Stimulated activated CD4-positive, alpha-beta T cell treated with anti-CD3 and anti-CD28 coated beads, Interleukin-4, amount 100 ng/mL, for 4 hours (primary cell): ENCODE data around the gene PRSS57.
"Not testable (repeated sequence)": the region's sequence is repeated elsewhere in the genome, so short reads cannot be mapped to it uniquely, and the experiment has no call there.

Experiments
- DNase-seq, 2 experiments: peaks; one replicate each; pipeline ENCODE4 v3.0.0-alpha.2; 2020

The PRSS57 gene

DNA sequence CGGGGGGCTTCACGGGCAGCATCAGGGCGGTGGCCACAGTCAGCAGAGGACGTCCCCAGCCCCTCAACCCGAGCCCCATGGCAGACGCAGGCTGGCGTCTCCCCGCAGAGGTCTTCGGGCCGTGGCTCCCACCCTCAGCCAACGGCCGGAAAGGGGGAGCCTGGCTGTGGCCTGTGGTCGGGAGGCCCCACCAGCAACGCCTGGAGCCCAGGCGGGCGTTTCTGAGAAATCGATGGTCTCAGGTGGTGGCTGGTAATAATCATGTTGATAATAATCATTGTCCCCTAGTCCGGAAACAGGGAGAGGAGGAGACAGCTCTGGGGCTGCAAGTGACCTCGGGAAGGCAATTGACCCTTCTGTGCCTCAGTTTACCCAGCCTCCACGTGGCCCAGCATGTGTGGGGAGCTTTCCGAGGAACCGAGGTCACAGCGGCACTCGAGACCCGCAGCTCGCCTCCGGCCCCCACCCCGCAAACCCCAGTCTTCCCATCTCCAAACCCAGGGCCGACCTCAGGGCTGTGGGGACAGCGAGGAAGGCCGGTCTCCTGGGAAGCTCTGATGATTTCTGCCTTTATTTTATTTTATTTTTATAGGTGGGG, at the start of gene PRSS57:
Gene PRSS57, minus strand, starts transcription at position 101 of the 598 bp plus-strand sequence. Its CDS starts 22 bp downstream, at position 79.
- DNase-seq = no peak

DNA sequence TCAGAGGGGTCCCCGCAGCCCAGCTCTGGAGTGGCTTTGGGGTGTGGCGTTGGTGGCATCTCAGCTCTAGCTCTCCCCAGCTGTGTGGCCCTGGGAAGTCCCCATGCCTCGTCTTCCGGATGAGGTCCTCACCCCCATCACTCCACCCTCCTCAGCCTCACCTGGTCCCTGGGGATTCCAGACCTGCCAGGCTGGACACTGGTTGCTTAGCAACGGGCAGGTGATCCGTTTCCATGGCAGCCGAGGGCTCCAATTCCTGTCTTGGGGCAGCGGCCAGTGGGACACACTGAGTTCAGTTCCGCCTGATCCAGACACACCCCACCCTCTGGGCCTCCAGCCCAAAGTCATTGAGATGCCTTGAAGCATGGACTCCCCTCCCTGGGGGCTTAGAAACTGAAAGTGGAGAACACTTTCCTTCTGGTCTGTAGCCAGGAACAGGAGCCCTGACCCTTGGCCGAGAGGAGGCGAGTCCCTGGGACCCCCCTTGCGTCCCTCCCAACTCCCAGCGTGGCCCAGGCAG, 48.0 kb upstream of the PRSS57 start:
- DNase-seq = no peak

DNA sequence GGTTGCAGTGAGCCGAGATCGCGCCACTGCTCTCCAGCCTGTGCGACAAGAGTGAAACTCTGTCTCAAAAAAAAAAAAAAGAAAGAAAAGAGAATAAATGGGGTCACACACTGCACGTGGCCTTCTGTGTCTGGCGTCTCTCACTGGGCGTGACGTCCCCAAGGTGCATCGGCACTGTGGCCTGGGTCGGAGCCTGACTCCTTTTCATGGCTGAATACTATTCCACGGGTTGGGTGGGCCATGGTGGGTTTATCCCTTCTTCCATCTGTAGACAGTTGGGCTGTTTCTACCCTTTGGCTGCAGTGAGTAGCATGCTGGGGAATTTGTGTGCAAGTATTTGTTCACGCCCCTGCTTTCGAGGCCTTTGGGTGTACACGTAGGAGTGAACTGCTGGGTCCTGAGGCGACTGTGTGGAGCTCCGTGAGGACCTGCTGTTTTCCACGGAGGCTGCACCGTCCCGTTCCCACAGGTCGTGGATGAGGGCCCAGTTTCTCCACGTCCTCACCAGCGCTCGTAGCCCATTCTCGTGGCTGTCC, 47.4 kb upstream of the PRSS57 start:
- no peak for DNase-seq

DNA sequence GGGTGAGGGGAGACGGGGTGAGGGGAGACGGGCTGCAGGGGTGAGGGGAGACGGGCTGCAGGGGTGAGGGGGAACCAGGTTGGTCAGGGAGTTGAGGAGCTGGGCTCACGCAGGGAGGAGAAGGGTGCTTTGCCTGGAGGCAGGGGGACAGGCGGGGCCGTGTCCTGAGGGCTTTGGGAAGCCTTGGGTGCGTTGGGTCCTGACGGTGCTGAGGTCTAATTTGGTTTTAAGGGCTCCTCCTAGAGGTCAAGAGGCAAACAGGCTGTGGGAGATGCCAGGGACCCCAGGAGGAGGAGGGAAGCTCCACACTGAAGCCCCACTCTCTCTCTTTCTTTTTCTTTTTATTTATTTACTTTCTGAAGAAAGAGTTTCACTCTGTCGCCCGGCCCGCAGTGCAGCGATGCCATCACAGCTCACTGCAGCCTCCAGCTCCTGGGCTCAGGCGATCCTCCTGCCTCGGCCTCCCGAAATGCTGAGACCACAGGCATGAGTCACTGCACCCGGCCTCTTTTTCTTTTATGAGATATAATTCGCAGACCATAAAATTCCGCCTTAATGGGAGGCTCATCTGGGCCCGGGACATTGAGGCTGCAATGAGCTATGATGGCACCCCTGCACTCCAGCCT, 46.4 kb upstream of the PRSS57 start:
- no peak for DNase-seq

DNA sequence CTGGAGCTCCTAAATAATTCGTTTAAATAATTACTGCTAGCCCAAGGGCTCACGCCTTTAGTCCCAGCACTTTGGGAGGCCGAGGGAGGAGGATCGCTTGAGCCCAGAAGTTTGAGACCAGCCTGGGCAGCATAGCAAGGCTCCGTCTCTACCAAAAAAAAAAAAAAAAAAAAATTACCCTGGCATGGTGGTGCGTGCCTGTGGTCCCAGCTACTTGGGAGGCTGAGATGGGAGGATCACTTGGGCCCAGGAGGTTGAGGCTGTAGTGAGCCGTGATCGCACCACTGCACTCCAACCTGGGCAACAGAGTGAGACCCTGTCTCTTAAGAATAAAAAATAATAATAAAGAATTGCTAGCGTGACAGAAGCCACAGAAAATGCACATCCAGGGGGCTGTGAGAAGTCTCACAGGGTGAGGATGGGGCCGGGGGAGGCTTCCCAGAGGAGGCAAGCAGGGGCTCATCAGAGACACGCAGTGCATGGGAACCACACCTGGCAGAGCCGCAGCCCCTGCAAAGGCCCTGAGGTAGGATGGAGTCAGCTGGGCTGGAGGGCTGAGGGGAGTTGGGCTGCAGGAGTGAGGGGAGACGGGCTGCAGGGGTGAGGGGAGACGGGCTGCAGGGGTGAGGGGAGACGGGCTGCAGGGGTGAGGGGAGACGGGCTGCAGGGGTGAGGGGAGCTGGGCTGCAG, 45.7 kb upstream of the PRSS57 start:
- DNase-seq = not testable (repeated sequence)

DNA sequence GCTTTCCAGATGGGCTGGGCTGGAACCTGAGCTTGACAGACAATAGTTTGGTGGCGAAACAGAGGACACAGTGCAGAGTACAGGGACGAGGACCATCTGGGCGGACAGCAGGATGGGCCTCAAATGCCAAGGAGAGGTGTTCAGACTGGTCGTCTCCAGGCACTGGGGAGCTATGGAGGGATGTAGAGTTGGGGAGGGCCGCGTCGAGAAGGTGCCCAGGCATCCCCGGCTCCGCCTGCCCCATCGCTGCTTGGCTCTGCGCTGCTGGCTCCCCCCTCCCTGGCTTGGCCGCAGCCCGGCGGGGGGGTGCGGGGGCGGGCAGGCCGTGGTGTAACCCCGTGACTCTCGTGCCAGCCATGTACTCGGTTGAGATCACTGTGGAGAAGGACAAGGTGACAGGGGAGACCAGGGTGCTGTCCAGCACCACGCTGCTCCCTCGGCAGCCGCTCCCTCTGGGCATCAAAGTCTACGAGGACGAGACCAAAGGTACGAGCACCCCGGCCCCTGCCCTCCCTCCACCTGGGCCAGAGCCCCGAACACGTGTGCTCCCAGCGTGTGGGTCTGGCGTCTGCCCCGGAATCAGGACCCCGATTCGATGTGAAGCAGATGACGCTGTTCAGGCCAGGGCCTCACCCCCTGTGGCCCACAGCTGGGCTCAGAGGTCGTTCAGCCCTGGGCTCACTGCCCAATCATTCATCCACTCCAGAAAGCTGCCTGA, 44.9 kb upstream of the PRSS57 start:
- DNase-seq = no peak

DNA sequence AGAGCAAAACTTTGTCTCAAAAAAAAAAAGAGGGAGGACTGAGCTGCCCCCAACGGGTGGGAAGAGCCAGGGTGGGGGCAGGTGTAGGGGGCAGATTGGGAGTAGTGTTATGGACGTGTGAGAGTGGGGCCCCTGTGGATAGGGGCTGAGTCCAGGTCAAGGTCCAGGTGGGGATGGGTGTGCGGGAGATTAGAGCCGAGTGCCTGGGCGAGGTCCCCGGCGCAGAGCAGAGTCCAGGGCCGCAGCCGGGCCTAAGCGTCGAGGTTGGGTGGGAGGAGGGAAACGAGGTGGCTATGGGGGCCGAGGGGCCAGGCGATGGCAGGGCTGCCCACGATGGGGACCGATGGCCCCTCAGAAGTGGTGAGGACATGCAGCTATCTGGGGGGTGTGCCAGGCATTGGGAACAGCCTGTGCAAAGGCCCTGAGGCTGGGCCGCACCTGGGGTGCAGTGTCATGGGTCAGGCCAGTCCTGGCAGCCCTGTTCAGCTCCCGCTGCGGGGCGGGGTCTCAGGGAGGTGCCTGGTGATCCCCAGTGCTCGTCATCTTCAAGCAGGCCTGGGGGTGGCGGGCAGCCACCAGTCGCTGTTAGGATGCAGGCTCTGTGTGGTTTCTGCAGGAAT, 43.4 kb upstream of the PRSS57 start:
- DNase-seq = no peak

DNA sequence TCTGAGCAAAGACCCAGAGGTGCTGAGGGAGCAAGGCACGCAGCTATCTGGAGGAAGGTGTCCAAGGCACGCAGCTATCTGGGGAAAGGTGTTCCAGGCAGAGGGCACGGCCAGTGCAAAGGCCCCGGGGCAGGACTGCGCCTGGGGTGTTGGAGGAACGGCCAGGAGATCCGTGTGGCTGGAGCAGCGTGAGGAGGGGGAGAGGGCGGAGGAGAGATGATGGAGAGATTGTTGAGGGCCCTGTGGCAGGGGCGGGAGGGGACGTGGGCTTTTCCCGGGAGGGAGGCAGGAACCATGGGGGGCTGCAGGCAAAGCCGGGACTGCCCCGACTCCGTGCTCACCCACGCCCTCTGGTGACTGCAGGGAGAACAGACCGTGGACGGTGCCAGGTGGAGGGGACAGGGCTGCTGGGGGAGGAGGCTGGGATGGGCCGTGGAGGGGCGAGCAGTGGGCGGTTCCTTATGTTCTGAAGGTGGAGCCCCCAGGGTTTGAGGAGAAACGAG, 42.4 kb upstream of the PRSS57 start:
- peak; percentile 53 to 60 for DNase-seq

DNA sequence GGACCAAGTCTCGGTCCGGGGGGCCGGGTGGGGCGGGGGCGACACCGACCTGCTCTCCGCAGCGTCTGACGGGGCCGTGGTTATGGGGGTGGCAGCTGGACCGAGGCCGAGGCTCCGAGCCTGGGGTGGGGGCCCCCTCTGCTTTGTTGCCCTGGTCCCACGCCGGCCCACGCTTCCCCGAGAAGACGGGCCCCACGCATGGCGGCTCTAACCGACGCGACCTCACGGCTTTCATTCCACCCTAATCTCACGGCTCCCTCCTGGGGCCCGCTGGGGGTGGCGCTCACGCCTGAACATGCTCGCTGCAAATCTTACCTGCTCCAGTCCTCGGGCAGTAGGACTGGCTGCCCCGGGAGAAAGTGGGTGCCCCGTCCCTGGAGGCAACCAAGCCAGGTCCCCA, 40.9 kb upstream of the PRSS57 start:
- no peak for DNase-seq

DNA sequence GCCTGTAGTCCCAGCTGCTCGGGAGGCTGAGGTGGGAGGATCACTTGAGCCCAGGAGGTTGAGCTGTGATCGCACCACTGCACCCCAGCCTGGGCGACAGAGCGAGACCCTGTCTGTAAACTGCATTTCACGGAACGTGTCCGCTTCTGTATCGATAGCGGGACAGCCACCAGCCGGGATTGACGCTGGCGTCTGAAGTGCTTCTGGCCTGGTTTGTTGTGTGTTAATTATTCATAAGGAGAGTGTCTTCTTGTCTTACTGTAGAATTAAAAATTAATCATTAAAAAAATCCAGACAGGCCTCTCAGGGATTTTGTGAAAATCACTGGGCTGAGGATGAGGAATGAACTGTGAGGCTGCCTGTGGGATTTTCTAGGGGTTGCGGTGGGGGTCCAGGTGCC, 39.5 kb upstream of the PRSS57 start:
- no peak for DNase-seq

DNA sequence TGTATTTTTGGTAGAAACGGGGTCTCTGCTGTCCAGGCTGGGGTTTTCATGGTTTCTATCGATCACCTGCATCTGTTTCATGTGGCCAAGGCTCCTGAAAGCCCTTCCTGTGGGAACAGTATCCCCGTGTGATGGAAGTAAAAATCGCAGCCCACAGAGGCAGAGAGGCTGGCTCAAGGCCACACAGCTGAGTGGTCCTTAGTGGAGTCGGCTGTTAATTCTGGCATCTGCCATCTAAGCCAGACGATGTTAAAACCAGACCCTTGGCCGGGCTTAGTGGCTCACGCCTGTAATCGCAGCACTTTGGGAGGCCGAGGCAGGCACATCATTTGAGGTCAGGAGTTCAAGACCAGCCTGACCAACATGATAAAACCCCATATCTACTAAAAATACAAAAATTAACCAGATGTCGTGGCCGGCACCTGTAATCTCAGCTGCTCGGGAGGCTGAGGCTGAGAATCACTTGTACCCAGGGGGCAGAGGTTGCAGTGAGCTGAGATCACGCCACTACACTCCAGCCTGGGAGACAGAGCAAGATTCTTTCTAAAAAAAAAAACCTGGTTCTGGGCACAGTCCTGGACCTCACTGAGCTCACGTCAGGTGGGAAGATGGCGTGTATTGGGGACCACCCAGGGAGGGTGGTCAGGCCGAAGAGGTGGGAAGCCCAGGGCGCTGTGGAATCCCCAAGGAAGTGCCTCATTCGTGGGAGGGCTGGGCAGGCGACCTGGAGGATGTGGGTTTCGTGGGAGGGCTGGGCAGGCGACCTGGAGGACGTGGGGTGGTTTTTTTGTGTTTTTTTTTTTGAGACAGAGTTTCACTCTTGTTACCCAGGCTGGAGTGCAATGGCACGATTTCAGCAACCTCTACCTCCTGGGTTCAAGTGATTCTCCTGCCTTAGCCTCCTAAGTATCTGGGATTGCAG, 37.2 kb upstream of the PRSS57 start:
- DNase-seq = no peak

DNA sequence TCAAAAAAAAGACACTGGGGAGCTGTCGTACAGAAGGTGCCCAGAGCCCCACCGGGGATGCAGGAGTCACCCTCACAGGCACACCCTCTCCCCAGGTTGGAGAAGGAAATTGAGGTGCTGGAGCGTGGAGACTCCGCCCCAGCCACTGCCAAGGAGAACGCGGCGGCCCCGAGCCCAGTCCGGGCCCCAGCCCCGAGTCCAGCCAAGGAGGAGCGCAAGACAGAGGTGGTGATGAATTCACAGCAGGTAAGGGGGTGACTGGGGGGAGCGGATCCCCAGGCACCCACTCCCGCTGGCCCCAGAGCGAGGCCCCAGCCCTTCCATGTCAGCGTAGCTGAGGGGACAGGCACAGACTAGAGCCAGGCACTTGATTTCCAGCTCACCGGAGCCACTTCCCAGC, 35.7 kb upstream of the PRSS57 start:
- no peak for DNase-seq

DNA sequence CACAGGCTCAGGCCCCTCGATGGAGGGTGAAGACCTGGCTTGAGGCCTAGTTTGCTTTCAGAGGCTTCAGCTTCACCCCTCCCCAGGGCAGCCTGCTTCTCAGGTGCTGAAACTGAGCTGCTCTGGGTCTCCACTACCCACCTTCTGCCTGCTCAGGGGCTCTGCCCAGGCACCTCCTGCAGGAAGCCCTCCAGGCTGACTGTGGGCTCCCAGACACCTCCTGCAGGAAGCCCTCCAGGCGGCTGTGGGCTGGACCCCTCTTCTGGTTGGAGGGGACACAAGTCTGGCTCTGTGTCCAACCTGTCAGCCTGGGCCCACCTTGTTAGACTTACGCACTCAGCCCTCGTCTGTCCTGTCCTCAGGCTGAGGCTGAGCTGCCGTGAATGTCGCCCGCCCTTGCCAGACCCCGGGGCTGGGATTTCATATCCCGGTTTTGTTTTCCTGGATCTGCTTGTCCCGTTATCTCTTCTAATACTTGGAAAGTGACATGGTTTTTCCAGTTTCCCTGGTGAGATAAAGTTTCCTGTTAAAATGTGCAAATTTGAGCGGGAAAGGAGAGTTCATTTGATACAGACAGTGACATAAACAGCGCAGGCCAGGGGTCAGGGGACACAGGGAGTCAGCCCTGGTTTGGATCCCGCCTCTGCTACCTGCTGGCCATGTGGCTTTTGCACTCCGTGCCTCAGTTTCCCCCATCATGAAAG, 34.9 kb upstream of the PRSS57 start:
- DNase-seq = no peak

DNA sequence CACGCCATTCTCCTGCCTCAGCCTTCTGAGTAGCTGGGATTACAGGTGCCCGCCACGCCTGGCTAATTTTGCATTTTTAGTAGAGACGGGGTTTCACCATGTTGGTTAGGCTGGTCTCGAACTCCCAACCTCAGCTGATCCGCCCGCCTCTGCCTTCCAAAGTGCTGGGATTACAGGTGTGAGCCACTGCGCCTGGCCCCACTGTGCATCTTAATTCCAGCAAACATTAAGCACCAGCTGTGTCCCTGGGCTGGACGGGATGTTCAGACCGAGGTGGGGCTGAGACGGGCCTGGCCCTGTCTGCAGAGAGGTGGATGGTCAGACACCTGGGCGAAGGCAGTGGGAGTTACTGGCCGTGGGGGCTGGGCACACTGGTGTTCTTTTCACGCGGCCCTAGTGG, 34.3 kb upstream of the PRSS57 start:
- not testable (repeated sequence) for DNase-seq

DNA sequence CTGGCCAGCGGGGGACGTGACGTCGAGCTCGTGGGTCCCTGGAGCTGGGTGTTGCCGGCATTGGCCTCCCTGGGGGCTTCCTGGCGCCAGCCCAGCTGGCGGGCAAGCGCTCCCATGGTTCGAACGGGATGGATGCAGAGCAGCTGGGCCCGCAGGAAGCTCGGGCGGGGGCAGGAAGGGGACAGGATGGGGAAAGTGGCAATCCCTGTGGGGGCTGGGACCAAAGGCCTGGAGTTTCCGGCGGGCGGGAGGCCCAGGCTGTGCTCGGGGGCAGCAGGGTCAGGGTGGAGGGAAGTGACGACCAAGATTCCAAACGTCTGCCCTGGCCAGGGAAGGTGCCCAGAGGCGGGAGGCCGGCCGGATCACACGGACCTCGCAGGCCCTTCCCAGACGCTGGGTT, 32.8 kb upstream of the PRSS57 start:
- no peak for DNase-seq

DNA sequence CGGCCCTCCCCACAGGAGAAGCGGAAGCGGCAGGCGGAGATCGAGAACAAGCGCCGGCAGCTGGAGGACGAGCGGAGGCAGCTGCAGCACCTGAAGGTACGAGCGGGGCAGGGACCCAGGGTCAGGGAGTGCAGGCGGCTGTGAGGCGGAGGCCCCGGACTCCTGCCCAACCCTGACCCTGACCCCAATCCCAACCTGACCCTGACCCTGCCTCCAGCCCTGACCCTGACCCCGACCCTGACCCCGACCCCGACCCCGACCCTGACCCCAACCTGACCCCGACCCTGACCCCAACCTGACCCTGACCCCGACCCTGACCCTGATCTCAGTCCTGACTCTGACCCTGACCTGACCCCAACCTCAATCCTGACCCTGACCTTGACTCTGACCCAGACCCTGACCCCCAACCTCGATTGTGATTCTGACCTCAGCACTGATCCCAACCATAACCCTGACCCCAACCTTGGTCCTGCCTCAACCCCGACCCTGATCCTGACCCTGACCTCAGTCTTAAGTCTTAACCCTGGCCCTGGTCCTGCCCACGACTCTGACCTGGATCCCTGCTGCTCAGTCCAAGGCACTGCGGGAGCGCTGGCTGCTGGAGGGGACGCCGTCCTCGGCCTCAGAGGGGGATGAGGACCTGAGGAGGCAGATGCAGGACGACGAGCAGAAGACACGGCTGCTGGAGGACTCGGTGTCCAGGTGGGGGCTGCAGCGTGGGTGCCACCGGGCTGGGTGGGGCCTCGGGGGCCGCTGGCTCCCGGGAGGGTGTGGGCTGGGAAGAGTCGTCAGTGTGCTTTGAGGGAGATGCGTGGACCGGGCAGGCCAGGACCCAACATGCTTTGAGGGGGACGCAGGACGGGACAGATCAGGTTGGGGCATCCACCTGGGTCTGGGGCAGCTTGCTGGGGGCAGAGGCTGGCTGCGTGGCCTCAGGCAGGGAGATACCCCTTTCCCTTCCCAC, 32.0 kb upstream of the PRSS57 start:
- DNase-seq = no peak

DNA sequence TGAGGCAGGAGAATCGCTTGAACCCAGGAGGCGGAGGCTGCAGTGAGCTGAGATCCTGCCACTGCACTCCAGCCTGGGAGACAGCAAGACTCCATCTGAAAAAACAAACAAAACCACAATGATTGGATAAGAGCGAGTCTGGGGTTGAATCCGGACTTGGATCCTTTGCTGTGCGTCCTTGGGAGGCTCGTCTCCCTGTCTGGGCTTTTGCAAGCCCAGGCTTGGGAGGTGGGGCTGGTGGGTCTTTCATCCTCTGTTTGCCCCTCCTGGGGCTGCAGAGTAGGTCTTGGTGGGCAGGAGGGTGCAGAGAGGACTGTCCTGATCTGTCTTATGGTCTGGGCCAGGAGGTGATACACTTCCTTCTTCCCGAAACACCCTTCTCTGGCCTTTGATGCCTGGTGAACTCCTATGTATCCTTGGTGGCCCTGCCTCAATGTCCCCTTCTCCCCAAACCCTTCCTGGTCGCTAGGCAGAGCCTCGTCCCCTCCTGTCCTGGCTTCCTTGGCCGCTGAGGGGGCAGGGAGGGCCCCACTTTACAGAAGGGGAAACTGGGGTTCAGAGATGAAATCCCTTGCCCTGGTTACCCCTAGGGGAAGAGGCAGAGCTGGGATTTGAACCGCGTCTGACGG, 30.3 kb upstream of the PRSS57 start:
- DNase-seq = no peak

DNA sequence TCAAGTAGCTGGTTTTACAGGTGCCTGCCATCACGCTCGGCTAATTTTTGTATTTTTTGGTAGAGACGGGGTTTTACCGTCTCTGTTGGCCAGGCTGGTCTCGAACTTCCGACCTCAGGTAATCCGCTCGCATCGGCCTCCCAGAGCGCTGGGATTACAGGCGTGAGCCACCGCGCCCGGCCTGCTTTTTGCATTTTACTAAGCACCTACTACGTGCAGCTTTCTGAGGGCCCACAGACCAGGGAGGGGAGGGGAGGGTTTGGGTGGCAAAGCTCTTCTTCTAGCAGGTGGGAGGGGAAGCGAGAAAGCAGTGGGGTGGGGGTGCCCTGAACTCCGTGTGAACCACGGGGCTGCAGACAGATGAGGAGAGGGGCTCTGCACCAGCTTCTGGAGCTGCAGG, 28.5 kb upstream of the PRSS57 start:
- no peak for DNase-seq

DNA sequence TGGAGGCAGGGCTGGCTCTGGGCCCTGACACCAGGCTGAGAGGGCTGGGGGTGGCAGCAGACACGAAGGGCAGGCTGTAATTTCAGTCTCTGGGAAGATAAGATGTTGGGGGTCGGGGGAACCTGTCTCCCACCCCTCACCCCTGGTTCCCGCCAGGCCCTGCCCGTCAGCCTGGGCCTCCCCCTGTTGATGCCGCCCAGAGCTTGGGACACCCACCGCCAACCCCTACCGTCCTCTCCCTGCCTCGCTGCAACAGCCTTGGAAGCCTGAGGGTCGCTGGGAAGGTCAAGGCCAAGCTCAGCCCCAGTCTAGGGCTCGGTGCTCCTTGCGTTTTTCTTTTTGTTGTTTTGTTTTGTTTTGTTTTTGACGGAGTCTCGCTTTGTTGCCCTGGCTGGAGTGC, 28.0 kb upstream of the PRSS57 start:
- no peak for DNase-seq
